AG20443 (cell line): ENCODE results near the gene ZNF487.

Experiments used
- DNase-seq: peaks from one replicate; pipeline ENCODE4 v3.0.0; 2012; ENCODE audit warnings: low spot score, mixed read lengths

ZNF487 gene

GRCh38 chr10:43524434-43525247 is 87.7 kb downstream of the ZNF487 start:
- no peak for DNase-seq
